ENCODE data around the gene SCPEP1.

The SCPEP1 gene

DNA sequence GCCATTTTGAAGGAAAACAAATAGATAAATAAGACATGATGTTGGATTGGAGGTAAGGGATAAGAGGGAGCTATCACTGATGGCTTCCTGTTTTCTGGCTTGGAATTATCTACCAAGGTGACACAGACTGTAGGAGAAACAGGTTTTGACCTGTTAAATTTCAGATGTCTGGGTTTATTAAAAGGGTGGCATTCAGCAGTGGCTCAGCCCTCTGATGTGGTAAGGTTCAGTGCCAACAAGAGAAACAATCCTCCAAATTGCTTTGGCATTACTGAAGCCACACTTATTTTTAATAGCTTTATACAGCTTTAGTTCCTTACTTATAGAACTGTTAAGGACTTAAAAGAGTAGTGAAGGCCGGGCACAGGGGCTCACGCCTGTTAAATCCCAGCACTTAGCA is 70.2 kb downstream of the SCPEP1 start:
- CTCF ChIA-PET: interaction anchor here (0.6 to 1.6 kb wide), 3 partner anchors 16 to 37 kb away, joined by 4 to 10 read pairs (median 6); partner anchors contain the start of gene AKAP1
- POLR2A ChIA-PET: interaction anchor here (1.2 kb wide), 1 partner anchor 9 kb away, joined by 3 read pairs; no protein-coding TSS in a partner anchor
- no peak for TF ChIP-seq FOXA1 (IDR thresholded peaks at IDR 0.05)
- TF ChIP-seq FOXM1 (IDR thresholded peaks at IDR 0.05; ENCODE audit: borderline replicate concordance): no peak
- TF ChIP-seq SUZ12 (IDR thresholded peaks at IDR 0.05): no peak
- TF ChIP-seq L3MBTL2 (conservative IDR thresholded peaks at IDR 0.05): no peak
- TF ChIP-seq ARNT (IDR thresholded peaks at IDR 0.05): no peak
- no peak for TF ChIP-seq SP1 (IDR thresholded peaks at IDR 0.05)
- TF ChIP-seq ELF4 (IDR thresholded peaks at IDR 0.05): no peak
- no peak for TF ChIP-seq BHLHE40 (IDR thresholded peaks at IDR 0.05; ENCODE audit: borderline replicate concordance)
- TF ChIP-seq FOXK2 (IDR thresholded peaks at IDR 0.05): no peak
- TF ChIP-seq ZNF384 (IDR thresholded peaks at IDR 0.05): no peak
- no peak for TF ChIP-seq NFRKB (IDR thresholded peaks at IDR 0.05)
- no peak for TF ChIP-seq CTBP1 (IDR thresholded peaks at IDR 0.05; ENCODE audit: borderline replicate concordance)
- no peak for TF ChIP-seq LEF1 (IDR thresholded peaks at IDR 0.05; ENCODE audit: borderline replicate concordance)
- no peak for TF ChIP-seq HDGF (IDR thresholded peaks at IDR 0.05; ENCODE audit: borderline replicate concordance)
- no peak for DNase-seq (ENCODE audit: extremely low spot score)

- no peak for TF ChIP-seq SP1 (IDR thresholded peaks at IDR 0.05)
- no peak for TF ChIP-seq HDGF (IDR thresholded peaks at IDR 0.05; ENCODE audit: borderline replicate concordance)
- no peak for TF ChIP-seq FOXA1 (IDR thresholded peaks at IDR 0.05)
- no peak for TF ChIP-seq TARDBP (IDR thresholded peaks at IDR 0.05)
- no peak for TF ChIP-seq ELF4 (IDR thresholded peaks at IDR 0.05)
- TF ChIP-seq SUZ12 (IDR thresholded peaks at IDR 0.05): no peak
- TF ChIP-seq CTBP1 (IDR thresholded peaks at IDR 0.05; ENCODE audit: borderline replicate concordance): no peak
- TF ChIP-seq FOXM1 (IDR thresholded peaks at IDR 0.05; ENCODE audit: borderline replicate concordance): no peak
- no peak for TF ChIP-seq NFRKB (IDR thresholded peaks at IDR 0.05)
- no peak for TF ChIP-seq FOXK2 (IDR thresholded peaks at IDR 0.05)
- no peak for TF ChIP-seq BHLHE40 (IDR thresholded peaks at IDR 0.05; ENCODE audit: borderline replicate concordance)
- no peak for TF ChIP-seq LEF1 (IDR thresholded peaks at IDR 0.05; ENCODE audit: borderline replicate concordance)
- TF ChIP-seq ZNF384 (IDR thresholded peaks at IDR 0.05): no peak
- TF ChIP-seq L3MBTL2 (conservative IDR thresholded peaks at IDR 0.05): no peak
- TF ChIP-seq PKNOX1 (IDR thresholded peaks at IDR 0.05): no peak
- TF ChIP-seq ARNT (IDR thresholded peaks at IDR 0.05): no peak
- ChIA-PET POLR2A (interaction anchor here (1.0 kb wide), 1 partner anchor 34 kb away, joined by 4 read pairs; the partner anchor contains the start of gene AKAP1), CTCF (interaction anchor here (0.8 to 1.3 kb wide), 3 partner anchors 18 to 68 kb away, joined by 3 to 6 read pairs (median 3); no protein-coding TSS in a partner anchor)
- DNase-seq (ENCODE audit: extremely low spot score): no peak
Measured at GRCh38 chr17:57050306-57050705, 72.4 kb downstream of the SCPEP1 start.

DNA sequence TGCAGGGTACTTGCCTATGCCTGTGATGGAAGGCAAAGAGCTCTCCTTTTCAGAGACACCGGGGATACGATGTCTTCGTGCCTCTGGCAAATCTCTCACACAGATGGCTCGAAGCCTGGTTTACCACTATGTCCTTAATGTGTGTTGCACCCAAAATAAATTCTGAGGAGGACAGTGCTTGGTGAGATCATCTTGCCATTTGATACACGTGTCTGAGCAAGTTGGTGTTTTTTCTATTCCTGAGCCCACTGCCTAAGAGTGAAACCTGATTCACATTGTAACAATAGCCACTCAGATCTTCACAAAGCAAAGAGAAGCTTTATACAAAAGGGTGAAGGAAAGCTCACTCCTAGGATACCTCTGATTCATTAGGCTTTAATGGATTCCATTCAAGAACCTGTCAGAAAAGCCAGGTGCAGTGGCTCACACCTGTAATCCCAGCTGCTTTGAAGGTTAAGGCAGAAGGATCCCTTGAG is 74.0 kb downstream of the SCPEP1 start:
- no peak for DNase-seq (ENCODE audit: extremely low spot score)
- TF ChIP-seq L3MBTL2 (conservative IDR thresholded peaks at IDR 0.05): peak; percentile 38
- peak; percentile 21; the same call in 1 of the 2 replicates for TF ChIP-seq ZNF384 (IDR thresholded peaks at IDR 0.05)
- no peak for TF ChIP-seq CTBP1 (IDR thresholded peaks at IDR 0.05; ENCODE audit: borderline replicate concordance)
- TF ChIP-seq FOXA1 (IDR thresholded peaks at IDR 0.05): no peak
- no peak for TF ChIP-seq ELF4 (IDR thresholded peaks at IDR 0.05)
- TF ChIP-seq HDGF (IDR thresholded peaks at IDR 0.05; ENCODE audit: borderline replicate concordance): no peak
- ChIA-PET POLR2A (interaction anchor here (0.9 to 1.6 kb wide), 2 partner anchors 12 to 33 kb away, joined by 3 to 6 read pairs; partner anchors contain the start of gene AKAP1), CTCF (no interaction called here)

Data from HEK293T (cell line).